ENCODE results near the gene MTM1. TPM values are rescaled to one million over a fixed set of nuclear protein-coding genes. Genes with fewer than 3 reads are reported as not detected.

MTM1 gene
- total RNA-seq, 1 experiment from 2014 or later, result 22.9 TPM

DNA sequence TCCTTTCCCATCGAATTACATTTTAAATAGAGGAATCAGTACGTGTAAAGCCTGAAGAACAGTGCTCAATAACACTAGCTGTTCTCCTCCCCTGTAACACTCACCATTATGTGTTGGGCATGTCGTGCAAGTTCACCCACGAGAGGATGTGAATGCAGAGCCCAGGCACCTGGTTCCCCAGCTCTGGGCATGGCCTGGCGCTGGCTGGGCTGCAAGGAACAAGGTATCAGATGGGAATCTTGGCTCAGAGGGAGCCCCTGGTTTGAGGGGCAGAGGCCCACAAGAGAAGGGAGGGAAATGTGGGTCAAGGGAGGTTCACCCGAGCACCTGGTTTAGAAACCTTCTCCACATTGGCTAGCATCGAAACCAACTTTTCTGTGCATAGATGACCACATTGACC lies 41.7 kb upstream of the MTM1 start:
- Histone ChIP-seq H3K27ac (no peak overlapping the region), H3K27me3 (ENCODE audit: insufficient read depth, low read depth) (peaks cover 4% of the 10 kb centered on the region; the same call in 1 of the 2 replicates), H3K9me2 (ENCODE audit: insufficient read depth) (no peaks in the 10 kb centered on the region), H4K20me1 (ENCODE audit: insufficient read depth) (no peaks in the 10 kb centered on the region), H3K36me3 (ENCODE audit: low read depth) (no peaks in the 10 kb centered on the region), H3K4me2 (no peak overlapping the region), H3K4me1 (replicated peaks; ENCODE audit: insufficient read depth) (no peaks in the 10 kb centered on the region), H3K4me3 (no peak overlapping the region), H3F3A (ENCODE audit: insufficient read depth, low read depth) (no peaks in the 10 kb centered on the region), H3K9me3 (ENCODE audit: insufficient read depth, low read depth) (no peaks in the 10 kb centered on the region), H2AFZ (no peak overlapping the region), H3K79me2 (ENCODE audit: low read depth) (no peaks in the 10 kb centered on the region)
- CTCF ChIA-PET, result no interaction called here
- DNase-seq, result no peak
- TF ChIP-seq EZH2 (IDR thresholded peaks at IDR 0.05; ENCODE audit: low read depth), result no peak
- POLR2A ChIA-PET (ENCODE audit: unreplicated experiment), result no interaction called here
- intact Hi-C loops (cut with micrococcal nuclease; ENCODE audit: unreplicated experiment), result no loop called here
- BruUV-seq (replicated peaks), result no TSS peak

DNA sequence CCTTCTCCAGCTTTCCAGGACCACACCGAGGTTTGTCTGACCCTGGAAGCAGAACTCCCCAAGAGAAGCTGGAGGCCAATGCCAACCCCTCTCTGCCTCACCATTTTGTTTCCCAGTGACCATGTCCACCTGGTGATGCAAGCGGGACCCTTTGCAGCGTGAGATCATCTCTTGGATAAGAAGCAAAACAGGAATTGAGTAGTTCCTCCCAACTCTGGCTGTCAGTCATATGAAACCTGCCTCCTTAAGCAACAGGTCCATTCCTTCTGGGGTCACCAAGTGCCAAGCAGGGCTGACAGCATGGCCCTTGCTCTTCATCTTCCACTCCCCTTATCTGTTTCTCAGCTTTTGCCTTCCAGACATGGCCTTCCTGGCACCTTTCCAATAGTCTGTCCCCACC lies 41.3 kb upstream of the MTM1 start:
- Histone ChIP-seq H2AFZ (no peak overlapping the region), H3K79me2 (ENCODE audit: low read depth) (no peaks in the 10 kb centered on the region), H3K27ac (no peak overlapping the region), H3K4me1 (replicated peaks; ENCODE audit: insufficient read depth) (no peaks in the 10 kb centered on the region), H4K20me1 (ENCODE audit: insufficient read depth) (no peaks in the 10 kb centered on the region), H3F3A (ENCODE audit: insufficient read depth, low read depth) (no peaks in the 10 kb centered on the region), H3K36me3 (ENCODE audit: low read depth) (no peaks in the 10 kb centered on the region), H3K27me3 (ENCODE audit: insufficient read depth, low read depth) (peaks cover 4% of the 10 kb centered on the region; the same call in 1 of the 2 replicates), H3K4me2 (no peak overlapping the region), H3K9me3 (ENCODE audit: insufficient read depth, low read depth) (no peaks in the 10 kb centered on the region), H3K4me3 (no peak overlapping the region), H3K9me2 (ENCODE audit: insufficient read depth) (no peaks in the 10 kb centered on the region)
- ChIA-PET POLR2A (ENCODE audit: unreplicated experiment) (no interaction called here), CTCF (no interaction called here)
- no peak for TF ChIP-seq EZH2 (IDR thresholded peaks at IDR 0.05; ENCODE audit: low read depth)
- TF ChIP-seq, protein P1, sequence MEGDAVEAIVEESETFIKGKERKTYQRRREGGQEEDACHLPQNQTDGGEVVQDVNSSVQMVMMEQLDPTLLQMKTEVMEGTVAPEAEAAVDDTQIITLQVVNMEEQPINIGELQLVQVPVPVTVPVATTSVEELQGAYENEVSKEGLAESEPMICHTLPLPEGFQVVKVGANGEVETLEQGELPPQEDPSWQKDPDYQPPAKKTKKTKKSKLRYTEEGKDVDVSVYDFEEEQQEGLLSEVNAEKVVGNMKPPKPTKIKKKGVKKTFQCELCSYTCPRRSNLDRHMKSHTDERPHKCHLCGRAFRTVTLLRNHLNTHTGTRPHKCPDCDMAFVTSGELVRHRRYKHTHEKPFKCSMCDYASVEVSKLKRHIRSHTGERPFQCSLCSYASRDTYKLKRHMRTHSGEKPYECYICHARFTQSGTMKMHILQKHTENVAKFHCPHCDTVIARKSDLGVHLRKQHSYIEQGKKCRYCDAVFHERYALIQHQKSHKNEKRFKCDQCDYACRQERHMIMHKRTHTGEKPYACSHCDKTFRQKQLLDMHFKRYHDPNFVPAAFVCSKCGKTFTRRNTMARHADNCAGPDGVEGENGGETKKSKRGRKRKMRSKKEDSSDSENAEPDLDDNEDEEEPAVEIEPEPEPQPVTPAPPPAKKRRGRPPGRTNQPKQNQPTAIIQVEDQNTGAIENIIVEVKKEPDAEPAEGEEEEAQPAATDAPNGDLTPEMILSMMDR (conservative IDR thresholded peaks at IDR 0.05), result no peak
- BruUV-seq (replicated peaks), result no TSS peak
- intact Hi-C loops (cut with micrococcal nuclease; ENCODE audit: unreplicated experiment), result no loop called here
- no peak for DNase-seq

DNA sequence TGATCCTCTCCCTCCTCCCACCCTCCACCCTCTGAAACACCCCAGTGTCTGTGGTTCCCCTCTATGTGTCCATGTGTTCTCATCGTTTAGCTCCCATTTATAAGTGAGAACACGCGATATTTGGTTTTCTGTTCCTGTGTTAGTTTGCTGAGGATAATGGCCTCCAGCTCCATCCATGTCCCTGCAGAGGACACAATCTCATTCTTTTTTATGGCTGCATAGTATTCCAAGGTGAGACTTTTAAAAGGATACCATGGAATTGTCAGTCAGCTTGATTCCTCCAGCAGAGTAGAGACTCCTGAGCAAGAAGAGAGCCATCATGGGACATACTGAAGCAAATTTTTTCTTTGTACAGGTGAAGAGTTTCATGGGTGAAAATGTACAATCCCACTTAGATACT lies 38.8 kb upstream of the MTM1 start:
- no peaks in the 10 kb centered on the region for H3K9me2 ChIP-seq (ENCODE audit: insufficient read depth)
- TF ChIP-seq EZH2 (IDR thresholded peaks at IDR 0.05; ENCODE audit: low read depth), result no peak
- TF ChIP-seq, protein P1 (conservative IDR thresholded peaks at IDR 0.05), result no peak
- DNase-seq, result no peak
- no peaks in the 10 kb centered on the region for H3K36me3 ChIP-seq (ENCODE audit: low read depth)
- BruUV-seq (replicated peaks), result no TSS peak
- H3K4me1 ChIP-seq (replicated peaks; ENCODE audit: insufficient read depth), result no peaks in the 10 kb centered on the region
- H3K27ac ChIP-seq, result no peak overlapping the region
- no peak overlapping the region for H3K4me2 ChIP-seq
- no peaks in the 10 kb centered on the region for H3K9me3 ChIP-seq (ENCODE audit: insufficient read depth, low read depth)
- ChIA-PET POLR2A (ENCODE audit: unreplicated experiment) (no interaction called here), CTCF (no interaction called here)
- no peaks in the 10 kb centered on the region for H3K27me3 ChIP-seq (ENCODE audit: insufficient read depth, low read depth)
- no peaks in the 10 kb centered on the region for H3F3A ChIP-seq (ENCODE audit: insufficient read depth, low read depth)
- intact Hi-C loops (cut with micrococcal nuclease; ENCODE audit: unreplicated experiment), result no loop called here
- no peaks in the 10 kb centered on the region for H4K20me1 ChIP-seq (ENCODE audit: insufficient read depth)
- H2AFZ ChIP-seq, result no peak overlapping the region
- no peaks in the 10 kb centered on the region for H3K79me2 ChIP-seq (ENCODE audit: low read depth)
- H3K4me3 ChIP-seq, result no peak overlapping the region

DNA sequence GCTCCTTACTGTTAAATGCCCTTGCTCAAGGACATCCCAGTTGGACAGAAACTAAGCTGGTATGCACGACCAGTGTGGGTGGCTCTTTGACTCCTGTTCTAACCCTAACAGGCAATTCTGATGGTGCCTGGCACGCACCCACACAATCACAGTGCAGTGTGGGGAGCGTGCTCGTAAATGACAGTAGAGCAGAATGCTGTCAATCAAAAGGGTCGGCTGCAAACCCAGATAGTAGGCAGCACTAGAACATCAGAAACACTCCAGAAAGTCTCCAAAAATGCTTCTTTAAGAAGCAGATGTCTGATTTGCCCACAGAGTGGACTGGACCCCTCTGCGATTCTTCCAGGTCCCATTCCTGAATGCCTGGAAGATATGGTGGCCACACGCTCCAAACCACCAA lies 37.6 kb upstream of the MTM1 start:
- TF ChIP-seq, protein P1 (conservative IDR thresholded peaks at IDR 0.05), result no peak
- TF ChIP-seq EZH2 (IDR thresholded peaks at IDR 0.05; ENCODE audit: low read depth), result no peak
- Histone ChIP-seq H3K27ac (no peak overlapping the region), H3K4me2 (no peak overlapping the region), H3K9me2 (ENCODE audit: insufficient read depth) (no peaks in the 10 kb centered on the region), H4K20me1 (ENCODE audit: insufficient read depth) (no peaks in the 10 kb centered on the region), H3K4me1 (replicated peaks; ENCODE audit: insufficient read depth) (no peaks in the 10 kb centered on the region), H3K79me2 (ENCODE audit: low read depth) (no peaks in the 10 kb centered on the region), H3F3A (ENCODE audit: insufficient read depth, low read depth) (no peaks in the 10 kb centered on the region), H3K27me3 (ENCODE audit: insufficient read depth, low read depth) (no peaks in the 10 kb centered on the region), H3K4me3 (no peak overlapping the region), H3K9me3 (ENCODE audit: insufficient read depth, low read depth) (0 out of 2 replicates have a peak, but pooled peaks cover under 1% of the 10 kb centered on the region), H3K36me3 (ENCODE audit: low read depth) (no peaks in the 10 kb centered on the region), H2AFZ (no peak overlapping the region)
- BruUV-seq (replicated peaks), result no TSS peak
- intact Hi-C loops (cut with micrococcal nuclease; ENCODE audit: unreplicated experiment), result no loop called here
- POLR2A ChIA-PET (ENCODE audit: unreplicated experiment), result no interaction called here
- no peak for DNase-seq
- CTCF ChIA-PET, result no interaction called here

All from PC-9 (cell line).